Endodermal cell (in vitro differentiated cells): ENCODE results near the gene APBB1IP. TPM values are rescaled to one million over a fixed set of nuclear protein-coding genes. Genes with fewer than 3 reads are reported as not detected.
"Not testable (repeated sequence)": the region's sequence is repeated elsewhere in the genome, so short reads cannot be mapped to it uniquely, and the experiment has no call there.

ENCODE experiments used
- DNase-seq: peaks from one replicate; pipeline ENCODE4 v3.0.0-alpha.2; 2017
- H3K27ac ChIP-seq: 2 replicates; pipeline ENCODE4 v1.5.1; 2013; ENCODE audit warnings: mild to moderate bottlenecking, low read depth, low read length, moderate library complexity
- H3K27me3 ChIP-seq: 2 replicates; pipeline ENCODE4 v1.6.1; 2013; ENCODE audit warnings: mild to moderate bottlenecking, low read length, moderate library complexity; ENCODE audit not compliant: insufficient read depth, control insufficient read depth, poor library complexity, severe bottlenecking
- H3K36me3 ChIP-seq: 2 replicates; pipeline ENCODE4 v1.7.0; 2013; ENCODE audit warnings: mild to moderate bottlenecking, low read length, moderate library complexity; ENCODE audit not compliant: control insufficient read depth, insufficient read depth
- H3K4me1 ChIP-seq: one replicate; pipeline ENCODE4 v1.7.0; 2013; ENCODE audit warnings: low read length; ENCODE audit not compliant: control insufficient read depth, insufficient read depth
- H3K4me3 ChIP-seq: 2 replicates; pipeline ENCODE4 v1.5.1; 2013; ENCODE audit warnings: mild to moderate bottlenecking, low read length, moderate library complexity
- H3K9ac ChIP-seq: 2 replicates; pipeline ENCODE4 v1.6.1; 2013; ENCODE audit warnings: mild to moderate bottlenecking, low read length, moderate library complexity; ENCODE audit not compliant: poor library complexity, severe bottlenecking; ENCODE audit errors: extremely low read depth
- H3K9me3 ChIP-seq: 2 replicates; pipeline ENCODE4 v1.6.1; 2013; ENCODE audit warnings: mild to moderate bottlenecking, low read length, moderate library complexity; ENCODE audit not compliant: control insufficient read depth
- H3K27ac Mint-ChIP-seq: 2 replicates; pipeline ENCODE4 v1.8.0; 2020; ENCODE audit warnings: mixed read lengths
- H3K27me3 Mint-ChIP-seq: 2 replicates; pipeline ENCODE4 v1.8.0; 2021; ENCODE audit warnings: mild to moderate bottlenecking, mixed read lengths; ENCODE audit not compliant: insufficient read depth
- H3K36me3 Mint-ChIP-seq: 2 replicates; pipeline ENCODE4 v1.8.0; 2020; ENCODE audit warnings: low read depth, mixed read lengths
- H3K4me1 Mint-ChIP-seq: 2 replicates; pipeline ENCODE4 v1.8.0; 2020; ENCODE audit warnings: mixed read lengths
- H3K4me3 Mint-ChIP-seq: 2 replicates; pipeline ENCODE4 v1.8.0; 2020; ENCODE audit warnings: mild to moderate bottlenecking, moderate library complexity, mixed read lengths
- H3K9me3 Mint-ChIP-seq: 2 replicates; pipeline ENCODE4 v1.8.0; 2020; ENCODE audit warnings: mild to moderate bottlenecking, mixed read lengths
- WGBS, 2 experiments: methylation state at CpG; one replicate each; pipeline versions ENCODE4 v1.1.5 to v1.1.7; 2013; ENCODE audit warnings: missing lambda C conversion rate in 2 of 2, mixed read lengths in 1 of 2; ENCODE audit not compliant: insufficient coverage in 1 of 2, insufficient read length in 1 of 2; 5-methylcytosine and 5-hydroxymethylcytosine counted together
- total RNA-seq, 2 donors: library from RNA; stranded (reverse); fragmentation: NEBNext Ultra II Directional in 1 of 2; extraction: Animal tissue kit (Norgen Biotek cat#: 25700) in 1 of 2; gene quantifications; 2 replicates in 1 of 2; 3 replicates in 1 of 2; pipeline ENCODE4 v1.2.1, GENCODE V29; 2021
- TF ChIP-seq, protein P1 (sequence below): fragments of 200-600 bp; sonication (generic); conservative IDR thresholded peaks from 2 replicates; pipeline ENCODE4 v1.5.0; 2021; ENCODE audit warnings: antibody characterized with exemption, mild to moderate bottlenecking

The APBB1IP gene
- total RNA-seq, 2 donors from 2014 or later = 0.24 TPM

DNA sequence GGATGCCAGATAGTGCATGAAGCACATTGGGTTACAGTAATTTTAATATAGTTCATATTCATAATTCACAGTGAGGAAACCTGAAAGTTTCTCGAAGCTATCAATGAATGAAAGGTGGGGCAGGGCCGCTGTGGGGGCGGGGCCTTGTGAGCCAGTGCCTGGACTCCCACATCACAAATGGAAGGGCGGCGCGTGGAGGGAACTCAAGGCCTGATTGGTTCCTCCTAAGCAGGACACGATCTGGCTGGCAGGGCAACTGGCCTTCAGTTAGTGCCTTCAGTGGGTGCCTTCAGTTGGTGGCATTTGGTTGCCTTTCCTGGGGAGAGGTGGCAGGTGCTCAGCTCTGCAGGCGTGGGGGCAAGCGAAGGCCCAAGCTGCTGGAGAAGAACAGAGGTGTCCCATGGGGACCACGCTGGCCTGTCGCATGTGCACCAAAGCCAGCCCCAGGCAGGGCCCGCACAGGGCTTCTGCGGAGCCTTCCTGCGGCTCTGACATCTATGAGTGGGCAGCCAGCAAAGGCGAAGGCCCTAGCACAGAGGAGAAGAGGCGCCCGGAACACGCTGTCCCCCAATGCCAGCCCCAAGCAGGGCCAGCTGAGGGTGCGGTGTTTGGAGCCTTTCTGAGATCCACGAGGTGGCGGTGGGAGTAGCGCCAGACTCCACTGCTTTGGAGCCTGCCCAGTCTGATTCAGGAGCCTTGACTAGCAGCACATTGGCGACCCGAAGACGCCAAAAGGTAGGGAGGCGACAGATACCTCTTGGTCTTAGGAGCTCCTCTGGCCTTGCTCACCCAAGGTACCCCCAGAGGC lies 141.3 kb downstream of the APBB1IP start:
- TF ChIP-seq, protein P1, sequence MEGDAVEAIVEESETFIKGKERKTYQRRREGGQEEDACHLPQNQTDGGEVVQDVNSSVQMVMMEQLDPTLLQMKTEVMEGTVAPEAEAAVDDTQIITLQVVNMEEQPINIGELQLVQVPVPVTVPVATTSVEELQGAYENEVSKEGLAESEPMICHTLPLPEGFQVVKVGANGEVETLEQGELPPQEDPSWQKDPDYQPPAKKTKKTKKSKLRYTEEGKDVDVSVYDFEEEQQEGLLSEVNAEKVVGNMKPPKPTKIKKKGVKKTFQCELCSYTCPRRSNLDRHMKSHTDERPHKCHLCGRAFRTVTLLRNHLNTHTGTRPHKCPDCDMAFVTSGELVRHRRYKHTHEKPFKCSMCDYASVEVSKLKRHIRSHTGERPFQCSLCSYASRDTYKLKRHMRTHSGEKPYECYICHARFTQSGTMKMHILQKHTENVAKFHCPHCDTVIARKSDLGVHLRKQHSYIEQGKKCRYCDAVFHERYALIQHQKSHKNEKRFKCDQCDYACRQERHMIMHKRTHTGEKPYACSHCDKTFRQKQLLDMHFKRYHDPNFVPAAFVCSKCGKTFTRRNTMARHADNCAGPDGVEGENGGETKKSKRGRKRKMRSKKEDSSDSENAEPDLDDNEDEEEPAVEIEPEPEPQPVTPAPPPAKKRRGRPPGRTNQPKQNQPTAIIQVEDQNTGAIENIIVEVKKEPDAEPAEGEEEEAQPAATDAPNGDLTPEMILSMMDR = no peak
- Histone ChIP-seq H3K36me3 (no peaks in the 10 kb centered on the region), H3K9ac (no peak overlapping the region), H3K4me3 (no peak overlapping the region), H3K9me3 (peaks cover 16% of the 10 kb centered on the region), H3K27ac (no peak overlapping the region), H3K4me1 (no peaks in the 10 kb centered on the region), H3K27me3 (no peaks in the 10 kb centered on the region)
- no peaks in the 10 kb centered on the region for H3K36me3 Mint-ChIP-seq
- H3K27ac Mint-ChIP-seq = no peak overlapping the region
- 93 to 97% methylated on average over 16 to 26 of the region's 26 CpGs for WGBS, 2 experiments
- peaks cover 1% of the 10 kb centered on the region for H3K27me3 Mint-ChIP-seq
- no peaks in the 10 kb centered on the region for H3K4me1 Mint-ChIP-seq
- DNase-seq = peak; percentile 72
- H3K4me3 Mint-ChIP-seq = no peak overlapping the region
- H3K9me3 Mint-ChIP-seq = peaks cover 15% of the 10 kb centered on the region

DNA sequence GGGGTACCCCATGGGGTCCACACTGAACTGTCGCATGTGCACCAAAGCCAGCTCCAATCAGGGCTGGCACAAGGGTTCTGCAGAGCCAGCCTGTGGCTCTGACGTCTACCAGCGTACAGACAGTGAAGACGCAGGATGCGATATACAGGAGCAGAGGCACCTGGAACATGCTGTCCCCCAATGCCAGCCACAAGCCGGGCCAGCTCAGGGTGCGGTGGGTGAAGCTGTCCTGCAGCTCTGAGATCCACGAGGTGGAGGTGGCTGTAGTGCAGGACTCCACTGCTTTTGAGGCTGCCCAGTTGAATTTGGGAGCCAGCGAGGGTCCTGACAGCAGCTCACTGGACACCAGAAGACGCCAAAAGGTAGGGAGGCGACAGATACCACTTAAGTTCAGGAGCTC lies 148.1 kb downstream of the APBB1IP start:
- Mint-ChIP-seq H3K27ac (no peak overlapping the region), H3K4me1 (no peaks in the 10 kb centered on the region), H3K9me3 (no peaks in the 10 kb centered on the region), H3K36me3 (no peaks in the 10 kb centered on the region), H3K4me3 (no peak overlapping the region), H3K27me3 (no peaks in the 10 kb centered on the region)
- 91 to 94% methylated on average over 9 to 11 of the region's 11 CpGs for WGBS, 2 experiments
- TF ChIP-seq, protein P1 = no peak
- H3K9ac ChIP-seq = no peak overlapping the region
- no peak for DNase-seq
- no peak overlapping the region for H3K27ac ChIP-seq
- H3K27me3 ChIP-seq = no peaks in the 10 kb centered on the region
- no peaks in the 10 kb centered on the region for H3K36me3 ChIP-seq
- no peaks in the 10 kb centered on the region for H3K4me1 ChIP-seq
- no peak overlapping the region for H3K4me3 ChIP-seq
- no peaks in the 10 kb centered on the region for H3K9me3 ChIP-seq

DNA sequence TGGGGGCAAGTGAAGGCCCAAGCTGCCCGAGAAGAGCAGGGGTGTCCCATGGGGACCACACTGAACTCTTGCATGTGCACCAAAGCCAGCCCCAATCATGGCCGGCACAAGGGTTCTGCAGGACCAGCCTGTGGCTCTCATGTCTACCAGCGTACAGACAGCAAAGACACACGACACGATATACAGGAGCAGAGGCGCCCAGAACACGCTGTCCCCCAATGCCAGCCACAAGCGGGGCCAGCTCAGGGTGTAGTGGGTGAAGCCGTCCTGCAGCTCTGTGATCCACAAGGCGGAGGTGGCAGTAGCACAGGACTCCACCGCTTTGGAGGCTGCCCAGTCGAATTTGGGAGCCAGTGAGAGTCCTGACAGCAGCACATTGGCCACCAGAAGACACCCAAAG lies 150.5 kb downstream of the APBB1IP start:
- 91 to 95% methylated on average over 9 to 12 of the region's 12 CpGs for WGBS, 2 experiments
- no peaks in the 10 kb centered on the region for H3K9me3 Mint-ChIP-seq
- no peaks in the 10 kb centered on the region for H3K36me3 ChIP-seq

DNA sequence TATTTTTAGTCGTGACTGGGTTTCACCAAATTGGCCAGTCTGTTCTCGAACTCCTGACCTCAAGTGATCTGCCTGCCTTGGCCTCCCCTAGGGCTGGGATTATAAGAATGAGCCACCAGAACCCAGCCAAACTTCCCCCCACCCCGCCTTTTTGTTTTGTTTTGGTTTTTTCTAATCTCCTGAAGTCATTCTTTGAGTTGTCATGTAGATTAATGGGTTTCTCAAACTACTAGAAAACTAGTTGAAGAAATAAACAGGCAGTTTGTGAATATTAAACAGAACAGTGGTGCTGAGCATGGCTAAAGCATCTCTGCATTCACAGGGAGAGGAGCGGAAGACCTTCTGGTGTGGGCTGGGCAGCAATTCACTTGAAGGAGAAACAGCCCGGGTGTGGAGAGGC lies 151.7 kb downstream of the APBB1IP start:
- H3K27ac Mint-ChIP-seq = not testable (repeated sequence)

More for the DNA sequence above, 150.5 kb downstream of the APBB1IP start:
- Mint-ChIP-seq H3K27ac (no peak overlapping the region), H3K4me3 (no peak overlapping the region), H3K36me3 (no peaks in the 10 kb centered on the region), H3K4me1 (no peaks in the 10 kb centered on the region), H3K27me3 (no peaks in the 10 kb centered on the region)
- no peaks in the 10 kb centered on the region for H3K9me3 ChIP-seq
- no peak overlapping the region for H3K27ac ChIP-seq
- TF ChIP-seq, protein P1 = no peak
- H3K4me1 ChIP-seq = no peaks in the 10 kb centered on the region
- no peak overlapping the region for H3K4me3 ChIP-seq
- no peaks in the 10 kb centered on the region for H3K27me3 ChIP-seq
- no peak for DNase-seq
- no peak overlapping the region for H3K9ac ChIP-seq

More for the DNA sequence above, 151.7 kb downstream of the APBB1IP start:
- H3K9ac ChIP-seq, DNase-seq, H3K27ac ChIP-seq, H3K4me3 Mint-ChIP-seq, H3K9me3 ChIP-seq, H3K36me3 Mint-ChIP-seq, H3K4me1 ChIP-seq, H3K9me3 Mint-ChIP-seq, H3K27me3 Mint-ChIP-seq, H3K4me1 Mint-ChIP-seq, H3K4me3 ChIP-seq, H3K27me3 ChIP-seq, H3K36me3 ChIP-seq: not testable (repeated sequence)
- 87% methylated on average over 5 of the region's 5 CpGs; no CpG with 5 or more reads in 1 of the 2 experiments for WGBS, 2 experiments
